A549 (cell line): ENCODE data around the gene CS. TPM values are rescaled to one million over a fixed set of nuclear protein-coding genes. Genes with fewer than 3 reads are reported as not detected.
A peak's percentile ranks its signal among the peaks of the same experiment; 100 is the strongest.
"Not testable (repeated sequence)": the region's sequence is repeated elsewhere in the genome, so short reads cannot be mapped to it uniquely, and the experiment has no call there.

Experiments
- ATAC-seq, 2 experiments: fragments of 200-7000 bp in 1 of 2; fragments of >200 bp in 1 of 2; cut with Nextera tagmentation in 1 of 2; cut with Tn5 transposase in 1 of 2; 3 replicates each; pipeline versions ENCODE4 v1.8.0 to v1.9.1; 2018 to 2020; ENCODE audit warnings: mild to moderate bottlenecking in 1 of 2, moderate library complexity in 1 of 2
- CTCF ChIA-PET: fragments of 300-600 bp; sonication (Branson Sonifier 250); formaldehyde crosslinking; extraction: SDS; loops from one replicate; lab custom pipeline; 2021; ENCODE audit warnings: antibody characterized with exemption, inconsistent platforms; lab: Yijun Ruan, JAX
- POLR2A ChIA-PET: fragments of 350-600 bp; formaldehyde crosslinking; extraction: SDS; loops from one replicate; lab custom pipeline; 2021; ENCODE audit warnings: antibody characterized with exemption, inconsistent platforms; lab: Yijun Ruan, JAX
- DNase-seq, 2 experiments: peaks; one replicate each; pipeline versions ENCODE4 v3.0.0 to v3.0.0-alpha.2; 2011 to 2016; ENCODE audit warnings: low read depth in 1 of 2, low spot score in 1 of 2
- FAIRE-seq: peaks from 2 replicates; lab custom pipeline; 2011; peaks lifted over from hg19 to GRCh38; lab: Jason Lieb, UNC
- H3K27ac ChIP-seq, 2 experiments: fragments of >200 bp; sonication (Bioruptor Twin); formaldehyde crosslinking; 3 replicates each; pipeline ENCODE4 v1.5.1; 2016 to 2017
- H3K4me1 ChIP-seq: fragments of >200 bp; sonication (Bioruptor Twin); formaldehyde crosslinking; 3 replicates; pipeline ENCODE4 v1.6.1; 2016
- H3K4me2 ChIP-seq: fragments of >200 bp; sonication (Bioruptor Twin); formaldehyde crosslinking; 3 replicates; pipeline ENCODE4 v1.6.1; 2016
- H3K4me3 ChIP-seq: fragments of >200 bp; sonication (Bioruptor Twin); formaldehyde crosslinking; 3 replicates; pipeline ENCODE4 v1.5.1; 2016
- H3K9me3 ChIP-seq: fragments of >200 bp; sonication (Bioruptor Twin); formaldehyde crosslinking; 3 replicates; pipeline ENCODE4 v1.6.1; 2016
- EHMT2 ChIP-seq: fragments of 200-600 bp; sonication (generic); IDR thresholded peaks from 2 replicates; pipeline ENCODE4 v1.6.1; 2016; ENCODE audit warnings: antibody characterized with exemption, low read depth, mild to moderate bottlenecking, moderate library complexity
- GATA3 ChIP-seq: IDR thresholded peaks from 2 replicates; pipeline ENCODE4 v1.6.1; 2012; ENCODE audit warnings: borderline replicate concordance
- JUN ChIP-seq, 2 experiments: fragments of >200 bp; sonication (Bioruptor Twin); formaldehyde crosslinking; IDR thresholded peaks; 2 replicates in 1 of 2; 3 replicates in 1 of 2; pipeline ENCODE4 v1.6.1; 2016 to 2017
- MAX ChIP-seq: IDR thresholded peaks from 2 replicates; pipeline ENCODE4 v1.6.1; 2012
- MAZ ChIP-seq: fragments of 150-350 bp; IDR thresholded peaks from 2 replicates; pipeline ENCODE4 v1.6.1; 2014; ENCODE audit warnings: antibody characterized with exemption, low read depth, low read length, borderline replicate concordance
- NPAS2 ChIP-seq: fragments of 250-450 bp; sonication (Bioruptor Pico); IDR thresholded peaks from 2 replicates; pipeline ENCODE4 v1.8.0; 2022; ENCODE audit warnings: mild to moderate bottlenecking, moderate library complexity, borderline replicate concordance
- NR3C1 ChIP-seq: fragments of >200 bp; sonication (Bioruptor Twin); formaldehyde crosslinking; IDR thresholded peaks from 3 replicates; pipeline ENCODE4 v1.6.1; 2017
- POLR2A ChIP-seq: IDR thresholded peaks from 2 replicates; pipeline ENCODE4 v1.6.1; 2012; ENCODE audit warnings: mild to moderate bottlenecking, low read length
- POLR2AphosphoS2 ChIP-seq: conservative IDR thresholded peaks from 2 replicates; pipeline ENCODE4 v1.6.1; 2012; ENCODE audit warnings: low read length, improper control_type of control experiment, inconsistent platforms
- RAD21 ChIP-seq, 2 experiments: fragments of >200 bp in 1 of 2; sonication (Bioruptor Twin) in 1 of 2; formaldehyde crosslinking in 1 of 2; IDR thresholded peaks in 1 of 2; conservative IDR thresholded peaks in 1 of 2; 2 replicates in 1 of 2; 3 replicates in 1 of 2; pipeline ENCODE4 v1.6.1; 2012 to 2018; ENCODE audit warnings: inconsistent platforms in 1 of 2
- RFX5 ChIP-seq: fragments of 450-650 bp; IDR thresholded peaks from 2 replicates; pipeline ENCODE4 v1.7.1; 2014; ENCODE audit warnings: antibody characterized with exemption, mild to moderate bottlenecking, moderate library complexity
- SMC3 ChIP-seq: fragments of >200 bp; sonication (Bioruptor Twin); formaldehyde crosslinking; IDR thresholded peaks from 3 replicates; pipeline ENCODE4 v1.6.1; 2018; ENCODE audit warnings: inconsistent platforms
- SREBF2 ChIP-seq: fragments of 450-650 bp; IDR thresholded peaks from 2 replicates; pipeline ENCODE4 v1.6.1; 2014; ENCODE audit warnings: mild to moderate bottlenecking, moderate library complexity
- TP53 ChIP-seq: fragments of 250-450 bp; sonication (Bioruptor Pico); IDR thresholded peaks from 2 replicates; pipeline ENCODE4 v1.5.0; 2021; ENCODE audit warnings: mild to moderate bottlenecking, moderate library complexity
- USF2 ChIP-seq: fragments of 450-650 bp; IDR thresholded peaks from 2 replicates; pipeline ENCODE4 v1.6.1; 2014; ENCODE audit warnings: antibody characterized with exemption
- ZFP36 ChIP-seq: fragments of 450-650 bp; IDR thresholded peaks from 2 replicates; pipeline ENCODE4 v1.6.1; 2014; ENCODE audit warnings: borderline replicate concordance; ENCODE audit not compliant: partially characterized antibody
- ZNF302 ChIP-seq: fragments of 250-450 bp; sonication (Bioruptor Pico); IDR thresholded peaks from 2 replicates; pipeline ENCODE4 v1.9.0; 2021; ENCODE audit warnings: inconsistent platforms, mild to moderate bottlenecking, moderate library complexity
- WGBS: methylation state at CpG from one replicate; pipeline ENCODE4 v1.1.6; 2017; ENCODE audit errors: missing lambda C conversion rate; 5-methylcytosine and 5-hydroxymethylcytosine counted together
- polyA plus RNA-seq, 4 experiments: library from polyadenylated mRNA; depleted of rRNA in 3 of 4; stranded (reverse); fragments of >200 nt; fragmentation: RNase III in 1 of 4; extraction: RNeasy Plus Mini Kit Qiagen cat#74134 plus additional on column Dnase treatment in 1 of 4; gene quantifications; 2 replicates in 3 of 4; 3 replicates in 1 of 4; pipeline ENCODE4 v1.2.3, GENCODE V29; 2011 to 2017
- TF ChIP-seq, protein P1 (sequence below): fragments of >200 bp; sonication (Bioruptor Twin); formaldehyde crosslinking; IDR thresholded peaks from 3 replicates; pipeline ENCODE4 v1.5.1; 2016

Gene CS
- polyA plus RNA-seq, 2 of the 4 experiments (the other 2 are of a cell fraction): 146 to 223 TPM

- H3K9me3 ChIP-seq: no peaks in the 10 kb centered on the region
- H3K4me1 ChIP-seq: no peaks in the 10 kb centered on the region
- DNase-seq (no peak), FAIRE-seq (no peak), ATAC-seq (no peak)
- no peak overlapping the region for H3K27ac ChIP-seq
- TF ChIP-seq MAX (no peak), POLR2AphosphoS2 (no peak), GATA3 (no peak), SREBF2 (no peak), NPAS2 (CRISPR knock-in tag) (no peak), JUN (IDR thresholded peaks at IDR 0.05) (no peak), ZFP36 (no peak)
- H3K4me2 ChIP-seq: no peak overlapping the region
- H3K4me3 ChIP-seq: no peak overlapping the region
- POLR2A ChIA-PET: interaction anchor here (0.7 kb wide), 1 partner anchor 73 kb away, joined by 6 read pairs; no protein-coding TSS in a partner anchor
- CTCF ChIA-PET: interaction anchor here (0.9 to 9.8 kb wide), 2 partner anchors 21 to 77 kb away, joined by 4 to 146 read pairs; partner anchors contain the start of gene ANKRD52
- 100% methylated on average over 2 of the region's 2 CpGs for WGBS
Measured at GRCh38 chr12:56274299-56274698, 25.8 kb downstream of the CS start.

DNA sequence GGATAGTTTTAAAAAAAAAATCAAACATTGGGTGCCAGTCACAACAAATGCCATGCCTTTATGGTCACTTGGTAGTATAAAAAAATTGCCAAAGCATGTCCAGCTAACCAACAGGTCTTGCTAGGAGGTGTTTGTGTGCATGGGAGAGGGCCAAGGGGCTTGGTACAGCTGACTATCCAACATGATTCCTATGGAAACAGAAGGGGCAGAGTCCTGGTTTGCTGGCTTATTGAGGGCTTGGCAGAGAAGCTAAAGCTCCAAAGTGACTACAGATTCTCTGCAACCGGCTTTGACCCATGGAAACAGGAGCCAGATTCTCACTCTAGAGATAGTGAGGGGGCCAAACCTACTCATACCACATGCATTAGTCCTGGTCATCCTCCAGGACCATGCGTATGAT lies 27.7 kb downstream of the CS start:
- CTCF ChIA-PET: interaction anchor here (1.3 to 9.8 kb wide), 3 partner anchors 19 to 64 kb away, joined by 3 to 146 read pairs (median 3); partner anchors contain the start of gene ANKRD52
- H3K4me3 ChIP-seq, H3K4me2 ChIP-seq, H3K4me1 ChIP-seq, H3K9me3 ChIP-seq, POLR2A ChIA-PET, ATAC-seq, FAIRE-seq, DNase-seq, H3K27ac ChIP-seq: not testable (repeated sequence)
- WGBS: 91% methylated on average over 2 of the region's 2 CpGs

DNA sequence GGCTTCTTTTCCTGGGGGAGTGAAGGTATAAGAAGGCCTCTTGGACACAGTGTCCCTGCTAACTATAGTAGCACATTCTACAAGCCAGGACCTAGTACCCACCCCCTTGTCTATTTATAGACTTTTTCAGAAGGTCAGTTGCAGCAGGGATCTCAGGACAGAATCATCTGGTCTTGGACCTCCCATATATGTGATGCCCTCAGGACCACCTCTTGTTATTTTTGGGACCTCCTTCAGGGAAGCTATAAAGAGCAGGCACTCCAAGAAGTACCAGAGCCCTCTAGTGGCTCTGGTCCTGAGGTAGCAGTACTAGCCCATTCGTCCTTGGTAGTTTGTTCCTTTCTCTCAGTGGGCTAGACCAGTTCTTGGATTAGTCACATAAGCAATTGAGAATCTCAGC lies 29.1 kb downstream of the CS start:
- FAIRE-seq: no peak
- TF ChIP-seq RAD21 (conservative IDR thresholded peaks at IDR 0.05 in 1 of 2, IDR thresholded peaks at IDR 0.05 in 1 of 2) (peak; percentile 31 to 52; a peak in 3 of 5 replicates), POLR2A (no peak), NR3C1 (no peak), RFX5 (no peak), TP53 (no peak), USF2 (no peak), ZNF302 (CRISPR knock-in tag) (0 out of 2 replicates have a peak, but pooled peaks have one; percentile 30), EHMT2 (no peak), MAZ (no peak), SMC3 (0 out of 3 replicates have a peak, but pooled peaks have one; percentile 26), SREBF2 (no peak)
- TF ChIP-seq, protein P1, sequence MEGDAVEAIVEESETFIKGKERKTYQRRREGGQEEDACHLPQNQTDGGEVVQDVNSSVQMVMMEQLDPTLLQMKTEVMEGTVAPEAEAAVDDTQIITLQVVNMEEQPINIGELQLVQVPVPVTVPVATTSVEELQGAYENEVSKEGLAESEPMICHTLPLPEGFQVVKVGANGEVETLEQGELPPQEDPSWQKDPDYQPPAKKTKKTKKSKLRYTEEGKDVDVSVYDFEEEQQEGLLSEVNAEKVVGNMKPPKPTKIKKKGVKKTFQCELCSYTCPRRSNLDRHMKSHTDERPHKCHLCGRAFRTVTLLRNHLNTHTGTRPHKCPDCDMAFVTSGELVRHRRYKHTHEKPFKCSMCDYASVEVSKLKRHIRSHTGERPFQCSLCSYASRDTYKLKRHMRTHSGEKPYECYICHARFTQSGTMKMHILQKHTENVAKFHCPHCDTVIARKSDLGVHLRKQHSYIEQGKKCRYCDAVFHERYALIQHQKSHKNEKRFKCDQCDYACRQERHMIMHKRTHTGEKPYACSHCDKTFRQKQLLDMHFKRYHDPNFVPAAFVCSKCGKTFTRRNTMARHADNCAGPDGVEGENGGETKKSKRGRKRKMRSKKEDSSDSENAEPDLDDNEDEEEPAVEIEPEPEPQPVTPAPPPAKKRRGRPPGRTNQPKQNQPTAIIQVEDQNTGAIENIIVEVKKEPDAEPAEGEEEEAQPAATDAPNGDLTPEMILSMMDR: peak; percentile 59
- 47% methylated on average over 1 of the region's 1 CpG for WGBS
- peak; percentile 48 to 50 for DNase-seq
- ChIA-PET CTCF (interaction anchor here (0.7 to 9.8 kb wide), 11 partner anchors 15 to 153 kb away, joined by 3 to 146 read pairs (median 4); partner anchors contain the start of genes ANKRD52, SMARCC2 and ZC3H10), POLR2A (interaction anchor here (1.3 kb wide), 1 partner anchor 49 kb away, joined by 4 read pairs; the partner anchor contains the start of gene RNF41)
- no peak overlapping the region for H3K4me2 ChIP-seq
- H3K4me1 ChIP-seq: peaks cover 10% of the 10 kb centered on the region; the same call in 2 of the 3 replicates
- no peak overlapping the region for H3K4me3 ChIP-seq
- H3K9me3 ChIP-seq: no peaks in the 10 kb centered on the region
- H3K27ac ChIP-seq: no peak overlapping the region
- peak; percentile 45 to 51; a peak in 4 of 6 replicates for ATAC-seq
